NCI-H524 (cell line): Measurements from ENCODE around the gene DLGAP1.
"Not testable (repeated sequence)": the region's sequence is repeated elsewhere in the genome, so short reads cannot be mapped to it uniquely, and the experiment has no call there.

Experiments used
- DNase-seq, 2 experiments: peaks; one replicate each; lab custom pipeline; 2025; lab: John Stamatoyannopoulos, UW

DLGAP1 gene

DNA sequence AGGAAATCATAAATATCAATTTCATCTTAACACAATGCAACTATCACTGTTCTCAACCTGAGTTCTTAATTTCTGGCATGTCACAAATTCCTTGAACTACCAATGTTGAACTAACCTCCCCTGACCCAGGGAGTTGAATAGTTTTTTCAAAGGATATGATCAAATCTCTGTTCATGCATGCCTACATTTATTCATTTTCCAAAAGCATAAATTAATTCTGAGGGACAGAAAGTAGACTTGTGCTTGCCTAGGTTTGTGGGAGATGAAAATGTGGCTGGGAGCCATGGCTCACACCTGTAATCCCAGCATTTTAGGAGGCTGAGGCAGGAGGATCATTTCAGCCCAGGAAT, 829.4 kb downstream of the DLGAP1 start:
- no peak for DNase-seq

DNA sequence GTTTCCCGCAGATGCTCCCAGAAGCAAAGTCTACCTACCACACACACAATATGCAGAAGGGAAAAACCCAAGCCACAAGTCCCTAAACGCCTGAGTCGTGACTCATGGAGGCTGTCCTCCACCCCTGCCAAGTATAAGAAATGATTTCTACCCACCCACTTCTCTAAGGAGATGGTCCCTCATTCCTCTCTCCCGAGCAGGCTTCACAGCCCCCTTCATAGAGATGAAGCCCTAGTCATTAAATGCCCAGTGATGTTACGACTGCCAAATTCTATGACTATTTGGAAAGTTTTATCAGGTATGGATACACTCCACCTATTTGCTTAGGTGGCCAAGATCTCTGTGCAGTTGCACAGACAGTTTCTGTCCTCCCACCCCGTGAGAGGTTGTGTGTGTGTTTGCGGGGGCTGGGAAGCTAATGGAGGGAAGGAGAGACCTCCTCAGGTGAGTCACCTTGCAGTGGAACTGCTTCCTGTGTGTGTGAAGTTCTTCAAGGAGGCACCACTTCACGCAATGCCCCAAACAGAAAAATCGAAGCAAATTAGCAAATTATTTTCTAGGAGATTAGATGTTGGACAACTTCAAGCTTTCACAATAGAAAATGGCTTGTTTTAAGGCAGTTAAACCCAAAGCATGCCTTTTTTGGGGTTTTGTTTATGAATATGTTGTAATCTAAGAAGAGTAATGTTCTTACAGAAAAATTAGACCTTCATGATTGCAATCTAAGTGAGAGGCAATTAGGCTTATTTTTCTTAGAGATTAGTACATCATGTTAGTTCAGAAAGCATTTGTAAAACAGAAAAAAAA, 830.0 kb downstream of the DLGAP1 start:
- DNase-seq: no peak

DNA sequence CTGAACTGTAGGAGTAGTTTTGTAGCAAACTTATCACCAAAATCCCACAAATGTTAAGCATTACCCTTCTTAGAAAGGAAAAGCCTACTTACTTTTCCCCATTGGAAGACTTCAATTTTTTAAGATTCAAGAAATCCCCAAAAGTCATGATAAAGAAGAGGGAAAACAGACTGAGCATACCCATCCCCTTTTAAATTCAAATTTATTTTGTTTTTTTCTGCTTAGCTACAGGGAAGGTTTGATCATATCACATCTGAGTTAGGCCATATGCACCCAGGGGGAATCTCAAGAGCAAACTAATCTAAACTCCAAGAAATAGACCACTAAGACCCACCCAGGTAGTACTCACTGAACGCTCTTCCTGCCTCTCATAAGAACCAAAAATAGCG, 830.6 kb downstream of the DLGAP1 start:
- no peak for DNase-seq

DNA sequence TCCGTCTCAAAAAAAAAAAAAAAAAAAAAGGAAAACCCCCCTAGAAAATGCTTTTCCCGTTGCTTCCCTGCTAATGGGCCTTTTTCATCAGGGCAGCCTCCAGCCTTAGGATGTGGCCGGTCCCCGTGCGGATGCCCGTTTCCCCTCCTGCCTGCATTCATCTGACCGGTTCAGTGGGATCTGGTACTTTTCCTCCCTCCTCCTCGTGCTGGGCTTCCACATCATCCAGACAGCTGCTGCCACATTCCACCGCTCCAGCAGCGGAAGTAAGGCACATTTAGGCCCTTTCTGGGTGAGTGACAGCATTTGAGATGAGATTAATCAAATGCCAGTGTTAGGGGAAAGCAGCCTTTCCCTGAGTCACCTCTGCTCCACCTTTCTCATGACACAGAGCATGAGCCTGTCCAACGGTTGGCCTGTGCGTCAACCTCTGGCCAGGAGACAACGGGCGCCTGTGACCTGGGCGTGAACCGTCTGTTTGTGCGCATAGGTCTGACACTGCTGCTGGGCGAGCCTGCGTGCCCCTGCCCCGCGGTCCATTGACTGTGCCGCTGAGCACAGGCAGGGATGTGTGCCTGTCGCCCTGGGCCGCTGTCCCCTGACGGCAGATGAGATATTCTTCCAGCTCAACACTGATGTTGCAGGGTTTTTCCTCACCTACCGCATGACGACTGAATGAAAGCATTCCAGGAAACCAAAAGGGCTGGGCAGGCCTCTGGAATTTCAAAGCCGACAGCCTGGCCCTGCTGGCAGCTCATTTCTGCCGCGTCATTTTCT, 831.1 kb downstream of the DLGAP1 start:
- DNase-seq: no peak

DNA sequence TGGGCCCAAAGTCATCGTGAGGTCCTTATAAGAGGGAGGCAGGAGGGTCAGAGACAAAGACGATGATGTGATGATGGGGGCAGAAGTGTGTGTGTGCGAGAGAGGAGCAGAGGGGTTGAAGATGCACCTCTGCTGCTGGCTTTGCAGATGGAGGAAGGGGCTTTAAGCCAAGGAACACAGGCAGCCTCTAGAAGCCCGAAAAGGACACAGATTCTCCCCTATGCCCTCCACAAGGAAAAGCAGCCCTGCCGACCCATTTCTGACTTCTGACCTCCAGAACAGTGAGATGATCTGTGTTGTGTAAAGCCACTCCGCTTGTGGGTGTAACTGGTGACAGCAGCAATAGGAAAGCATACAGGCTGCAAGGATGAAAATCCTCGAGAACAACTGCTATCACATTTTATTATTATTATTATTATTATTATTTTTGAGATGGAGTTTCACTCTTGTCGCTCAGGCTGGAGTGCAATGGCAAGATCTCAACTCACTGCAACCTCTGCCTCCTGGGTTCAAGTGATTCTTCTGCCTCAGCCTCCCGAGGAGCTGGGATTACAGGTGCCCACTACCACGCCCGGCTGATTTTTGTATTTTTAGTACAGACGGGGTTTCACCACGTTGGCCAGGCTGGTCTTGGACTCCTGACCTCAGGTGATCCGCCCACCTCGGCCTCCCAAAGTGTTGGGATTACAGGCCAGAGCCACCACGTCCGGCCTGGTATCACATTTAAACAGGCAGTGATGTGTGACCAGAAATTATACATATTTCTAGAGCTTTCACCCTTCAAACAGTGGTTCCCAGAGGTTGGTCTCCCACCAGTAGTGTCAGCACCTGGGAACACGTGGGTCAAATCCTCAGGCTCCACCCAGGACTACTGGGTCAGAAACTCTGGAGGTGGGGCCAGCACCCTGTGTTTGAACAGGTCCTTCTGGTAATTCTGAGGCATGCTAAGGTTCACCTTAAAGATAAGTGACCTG, 834.7 kb downstream of the DLGAP1 start:
- DNase-seq: no peak

DNA sequence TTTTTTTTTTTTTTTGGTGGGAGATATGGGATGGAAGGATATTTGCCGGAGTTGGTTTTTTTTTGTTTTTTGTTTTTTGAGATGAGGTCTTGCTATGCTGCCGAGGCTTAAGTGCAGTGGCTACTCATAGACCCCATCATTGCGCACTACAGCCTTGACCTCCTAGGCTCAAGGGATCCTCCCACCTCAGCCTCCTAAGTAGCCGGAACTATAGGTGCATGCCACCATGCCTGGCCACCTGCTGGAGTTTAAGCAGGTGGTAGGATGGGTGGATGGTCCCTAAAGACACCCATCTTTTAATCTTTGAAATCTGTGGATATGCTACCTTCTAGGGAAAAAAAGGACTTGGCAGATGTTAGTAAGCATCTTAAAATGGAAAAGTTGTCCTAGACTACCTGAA, 835.4 kb downstream of the DLGAP1 start:
- DNase-seq: no peak

DNA sequence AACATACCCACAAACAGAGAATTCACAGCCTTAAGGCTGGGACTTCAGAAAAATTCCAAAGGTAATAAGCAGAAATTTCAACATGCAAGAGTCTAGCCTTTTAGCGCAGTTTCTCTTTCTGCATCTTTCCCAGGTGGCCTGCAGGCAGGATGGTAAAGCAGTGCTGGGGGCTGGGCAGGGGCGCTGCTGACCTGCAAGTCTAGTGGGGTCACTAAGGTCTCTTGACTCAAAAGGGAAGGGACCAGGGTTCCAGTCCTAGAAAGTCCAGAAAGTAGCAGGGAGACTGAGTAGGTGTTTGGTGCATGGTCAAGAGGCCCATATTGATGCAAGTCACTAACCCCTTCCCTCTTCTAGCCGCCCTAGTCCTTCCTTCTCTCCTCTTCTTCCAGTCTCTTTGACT, 835.9 kb downstream of the DLGAP1 start:
- DNase-seq: no peak

DNA sequence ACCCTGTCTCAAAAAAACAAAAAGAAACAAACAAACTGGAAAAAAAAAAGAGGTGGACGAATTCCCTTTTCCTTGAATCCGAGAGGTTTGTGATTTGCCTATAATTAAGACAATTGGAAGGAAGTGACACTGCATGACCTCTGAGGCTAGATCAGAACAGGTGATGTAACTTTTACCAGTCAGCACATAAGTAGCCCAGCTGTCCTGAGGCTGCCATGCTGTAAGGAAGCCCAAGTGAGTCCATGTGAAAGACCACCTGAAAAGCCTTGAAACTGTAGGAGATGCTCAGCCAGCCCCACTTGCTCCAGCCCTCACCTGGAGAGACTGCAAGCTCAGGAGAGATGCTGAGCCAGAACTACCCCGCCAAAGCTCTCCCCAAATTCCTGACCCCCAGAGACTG, 838.4 kb downstream of the DLGAP1 start:
- DNase-seq: no peak

DNA sequence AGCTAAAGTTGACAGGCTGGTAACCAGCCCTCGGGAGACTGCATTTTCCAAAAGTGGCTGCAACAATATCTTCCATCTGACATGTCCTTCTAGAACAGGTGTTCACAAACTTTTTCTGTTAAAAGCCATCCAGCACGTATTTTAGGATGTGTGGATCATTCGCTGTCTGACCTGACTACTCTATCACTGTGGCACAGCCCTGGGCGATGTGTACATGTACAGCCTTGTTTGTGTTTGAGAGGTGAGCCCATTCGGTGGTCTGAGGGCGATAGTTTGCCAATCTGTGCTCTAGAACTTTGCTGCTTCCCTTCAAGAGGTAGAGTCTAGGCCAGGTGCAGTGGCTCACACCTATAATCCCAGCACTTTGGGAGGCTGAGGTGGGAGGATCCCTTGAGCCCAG, 839.0 kb downstream of the DLGAP1 start:
- no peak for DNase-seq

DNA sequence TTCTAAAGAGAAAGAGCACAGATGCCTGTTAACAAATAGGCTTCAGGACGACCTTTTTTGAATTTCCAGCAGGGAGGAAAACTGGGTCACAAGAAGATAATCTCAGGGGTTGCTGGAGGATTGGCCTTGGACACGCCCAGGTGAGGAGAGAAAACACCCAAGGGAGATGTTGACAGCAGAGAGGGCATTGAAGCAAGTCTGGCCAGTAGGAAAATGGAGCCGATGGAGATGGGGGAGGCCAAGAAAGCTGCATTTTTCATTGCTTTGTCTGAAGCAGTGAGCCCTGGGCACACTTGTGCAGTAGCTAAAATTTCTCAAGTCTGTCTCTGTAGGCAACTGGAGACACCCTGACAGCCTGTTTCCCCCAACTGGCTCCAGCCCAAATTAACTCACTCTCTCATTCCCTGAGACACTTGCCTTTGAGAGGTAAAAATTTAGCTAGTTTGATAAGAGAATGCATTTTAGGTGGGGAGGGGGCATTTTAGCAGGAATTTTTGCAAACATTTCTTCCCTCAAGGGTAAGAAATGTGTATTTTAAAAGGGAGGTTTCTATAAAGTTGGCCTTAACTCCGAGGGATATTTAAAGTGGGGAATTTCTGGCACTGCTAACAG, 839.6 kb downstream of the DLGAP1 start:
- no peak for DNase-seq

DNA sequence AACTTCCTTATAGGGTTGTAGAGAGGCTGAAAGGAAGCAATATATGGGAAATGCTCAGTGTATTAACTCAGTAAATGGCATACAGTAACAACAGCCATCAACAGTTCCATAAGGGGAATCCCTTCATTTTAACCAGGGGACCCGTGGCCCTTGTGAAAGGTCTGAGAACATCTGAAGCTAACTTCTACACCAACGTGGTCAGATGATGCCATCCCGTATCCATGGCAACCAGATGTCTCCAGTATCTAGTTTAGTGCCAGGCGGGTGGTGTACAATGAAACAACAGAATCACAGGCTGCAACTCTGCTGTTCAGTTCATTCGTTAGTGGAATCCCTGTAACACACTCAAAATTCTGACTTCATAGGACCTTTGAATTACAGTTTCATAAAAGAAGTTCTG, 842.8 kb downstream of the DLGAP1 start:
- no peak for DNase-seq

DNA sequence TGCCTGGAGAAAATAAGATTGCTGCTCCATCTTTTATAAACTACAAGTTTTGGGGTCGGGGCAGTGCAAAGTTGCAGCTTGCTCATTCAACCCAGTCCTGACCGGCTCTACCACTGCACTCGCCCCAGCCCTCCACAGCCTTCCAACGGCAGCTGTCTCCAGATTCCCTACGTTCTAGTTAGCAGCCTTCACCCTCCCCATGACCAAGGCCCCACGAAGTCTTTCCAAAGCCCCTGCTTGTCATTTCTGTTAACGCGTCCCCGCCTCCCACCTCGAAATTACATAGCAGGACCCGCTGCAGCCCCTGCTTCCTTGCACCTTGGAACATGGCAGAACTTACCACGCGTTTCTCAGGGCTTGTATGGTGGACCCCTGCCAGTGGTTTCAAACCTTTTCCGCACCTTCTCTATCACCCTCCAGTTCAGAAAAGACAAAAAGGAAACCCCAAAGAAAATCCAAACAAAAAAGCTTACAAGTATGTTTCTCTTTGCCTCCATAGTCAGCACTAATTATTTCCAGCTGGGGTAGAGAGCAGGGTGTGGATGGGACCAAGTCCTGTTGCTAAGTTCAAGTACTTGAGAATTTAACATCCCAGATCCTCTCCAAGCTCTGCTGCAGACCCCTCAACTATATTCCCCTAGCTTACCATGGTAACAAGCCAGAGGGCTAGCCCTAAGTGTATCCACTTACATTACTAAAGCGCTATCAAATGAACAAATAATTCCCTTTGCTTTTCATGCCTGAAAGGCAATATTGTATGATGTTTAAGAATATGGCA, 843.6 kb downstream of the DLGAP1 start:
- DNase-seq: no peak

DNA sequence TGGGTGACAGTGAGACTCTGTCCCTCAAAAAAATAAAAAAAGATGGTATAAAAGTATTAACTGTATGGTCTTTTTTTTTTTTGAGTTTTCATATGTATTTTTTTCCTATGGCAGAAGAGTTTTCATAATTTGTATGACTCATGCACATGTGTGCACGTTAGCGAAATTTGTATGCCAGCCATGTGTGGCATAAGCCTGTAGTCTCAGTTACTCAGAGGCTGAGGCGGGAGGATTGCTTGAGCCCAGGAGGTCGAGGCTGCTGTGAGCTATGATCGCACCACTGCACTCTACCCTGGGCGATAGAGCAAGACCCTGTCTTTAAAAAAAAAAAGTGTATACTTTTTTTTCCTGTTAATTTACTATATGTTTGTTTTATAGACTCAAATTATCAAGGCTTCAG, 844.3 kb downstream of the DLGAP1 start:
- DNase-seq: no peak

DNA sequence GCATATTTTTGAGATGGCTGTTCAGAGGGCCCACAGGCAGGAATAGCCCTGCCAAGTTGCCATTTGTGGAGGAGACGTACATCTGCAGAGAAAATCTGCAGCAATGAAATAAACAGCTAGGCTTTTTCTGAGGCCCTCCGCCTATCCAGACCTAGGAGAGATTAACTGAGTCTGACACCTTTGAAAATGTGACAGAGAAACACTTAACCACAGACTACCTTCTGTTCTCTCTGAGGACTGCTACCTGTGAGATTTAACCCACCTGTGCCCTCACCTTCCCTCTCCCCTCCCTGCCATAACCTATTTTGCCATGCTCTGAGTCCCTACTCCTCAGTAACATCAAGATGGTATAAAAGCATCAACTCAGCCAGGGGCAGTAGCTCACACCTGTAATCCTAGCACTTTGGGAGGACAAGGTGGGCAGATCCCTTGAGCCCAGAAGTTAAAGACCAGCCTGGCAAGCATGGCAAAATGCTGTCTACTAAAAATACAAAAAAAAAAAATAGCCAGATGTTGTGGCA, 844.9 kb downstream of the DLGAP1 start:
- DNase-seq: no peak

DNA sequence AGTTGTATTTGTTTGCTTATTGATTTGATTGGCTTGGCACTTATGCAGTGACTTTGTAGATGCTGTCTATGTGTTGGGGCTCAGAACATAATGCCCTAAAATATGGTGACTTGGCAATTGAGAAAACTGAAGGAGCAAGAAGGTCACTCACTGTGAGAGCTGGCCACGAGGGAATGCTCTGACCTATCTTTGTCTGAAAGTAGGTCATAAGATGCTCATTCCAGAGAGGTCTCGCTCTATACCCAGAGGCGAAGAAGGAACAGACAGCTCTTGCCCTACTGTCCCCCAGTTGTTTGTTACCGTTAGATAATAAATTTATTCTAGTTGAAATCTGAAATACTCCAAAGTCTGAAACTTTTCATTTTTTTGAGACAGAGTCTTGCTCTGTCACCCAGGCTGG, 846.6 kb downstream of the DLGAP1 start:
- DNase-seq: no peak

DNA sequence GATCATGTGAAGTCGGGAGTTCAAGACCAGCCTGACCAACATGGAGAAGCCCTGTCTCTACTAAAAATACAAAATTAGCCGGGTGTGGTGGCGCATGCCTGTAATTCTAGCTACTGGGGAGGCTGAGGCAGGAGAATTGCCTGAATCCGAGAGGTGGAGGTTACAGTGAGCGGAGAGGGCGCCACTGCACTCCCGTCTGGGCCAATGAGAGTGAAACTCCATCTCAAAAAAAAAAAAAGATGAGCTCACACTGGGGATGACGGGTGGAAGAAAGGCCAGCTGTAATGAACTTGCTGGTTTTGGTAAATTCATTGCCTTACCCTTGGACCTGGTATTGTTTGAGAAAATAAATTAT, 847.0 kb downstream of the DLGAP1 start:
- not testable (repeated sequence) for DNase-seq

DNA sequence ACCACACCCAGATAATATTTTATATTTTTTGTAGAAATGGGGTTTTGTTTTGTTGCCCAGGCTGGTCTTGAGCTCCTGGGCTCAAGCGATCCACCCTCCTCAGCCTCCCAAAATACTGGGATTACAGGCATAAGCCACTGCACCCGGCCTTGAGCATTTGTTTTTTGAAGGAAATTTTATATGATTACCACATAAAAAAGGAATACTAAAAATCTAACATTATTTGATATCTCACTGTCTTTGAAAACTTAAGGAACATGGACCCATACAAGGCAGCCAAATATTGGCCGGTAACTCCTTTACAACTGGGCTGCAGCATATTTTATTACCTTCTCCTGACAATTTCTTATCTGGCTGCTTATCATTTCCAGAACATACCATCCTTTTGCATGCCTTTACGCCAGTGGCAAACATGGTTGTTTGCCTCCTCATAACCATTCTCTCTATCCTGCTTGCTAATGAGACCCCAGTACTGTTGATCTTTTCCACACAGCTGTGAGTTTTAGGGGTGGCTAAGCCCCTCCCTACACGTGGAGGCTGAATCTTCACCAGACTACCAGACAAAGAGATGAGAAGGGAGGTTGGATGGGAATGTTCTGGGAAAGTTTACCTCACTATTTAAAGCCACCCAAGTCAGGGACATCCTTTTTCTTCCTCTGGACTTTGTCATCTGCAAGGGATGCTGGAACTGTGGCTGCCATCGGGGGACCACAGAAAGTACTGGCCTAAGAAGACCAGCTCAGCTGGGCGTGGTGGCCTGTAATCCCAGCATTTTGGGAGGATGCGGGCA, 847.6 kb downstream of the DLGAP1 start:
- no peak for DNase-seq

DNA sequence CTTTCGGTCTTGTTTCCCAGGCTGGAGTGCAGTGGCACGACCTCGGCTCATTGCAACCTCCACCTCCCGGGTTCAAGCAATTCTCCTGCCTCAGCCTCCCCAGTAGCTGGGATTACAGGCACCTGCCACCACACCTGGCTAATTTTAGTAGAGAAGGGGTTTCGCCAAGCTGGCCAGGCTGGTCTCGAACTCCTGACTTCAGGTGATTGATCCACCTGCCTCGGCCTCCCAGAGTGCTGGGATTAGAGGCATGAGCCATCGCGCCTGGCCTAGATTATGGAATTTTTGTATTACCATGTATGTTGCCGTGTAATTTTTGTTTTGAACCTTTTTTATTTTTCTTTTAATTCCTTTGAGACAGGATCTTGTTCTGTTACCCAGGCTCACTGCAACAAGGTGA, 848.2 kb downstream of the DLGAP1 start:
- DNase-seq: not testable (repeated sequence)

DNA sequence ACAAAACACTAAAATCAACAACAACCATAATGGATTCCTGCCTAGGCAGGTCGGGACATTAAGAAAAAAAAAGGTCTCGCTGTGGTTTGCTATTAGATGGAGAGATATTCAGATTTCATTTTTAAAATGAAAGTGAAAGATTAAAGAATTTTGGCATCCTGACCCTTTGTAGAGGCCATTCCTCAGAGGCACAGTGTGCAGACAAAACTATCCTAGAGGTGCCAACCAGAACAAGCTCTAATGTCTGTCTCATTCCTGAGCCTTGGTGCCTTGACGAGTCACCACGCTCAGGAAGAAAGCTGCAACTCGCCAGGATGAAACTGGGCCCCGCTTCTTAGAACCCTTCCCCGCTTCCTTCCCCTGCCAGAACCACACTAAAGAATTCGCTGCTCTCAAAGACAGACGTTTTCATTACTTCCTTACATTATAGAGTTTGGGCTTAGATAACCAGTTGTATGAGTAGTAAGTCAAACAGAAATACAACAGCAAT, 849.1 kb downstream of the DLGAP1 start:
- no peak for DNase-seq

DNA sequence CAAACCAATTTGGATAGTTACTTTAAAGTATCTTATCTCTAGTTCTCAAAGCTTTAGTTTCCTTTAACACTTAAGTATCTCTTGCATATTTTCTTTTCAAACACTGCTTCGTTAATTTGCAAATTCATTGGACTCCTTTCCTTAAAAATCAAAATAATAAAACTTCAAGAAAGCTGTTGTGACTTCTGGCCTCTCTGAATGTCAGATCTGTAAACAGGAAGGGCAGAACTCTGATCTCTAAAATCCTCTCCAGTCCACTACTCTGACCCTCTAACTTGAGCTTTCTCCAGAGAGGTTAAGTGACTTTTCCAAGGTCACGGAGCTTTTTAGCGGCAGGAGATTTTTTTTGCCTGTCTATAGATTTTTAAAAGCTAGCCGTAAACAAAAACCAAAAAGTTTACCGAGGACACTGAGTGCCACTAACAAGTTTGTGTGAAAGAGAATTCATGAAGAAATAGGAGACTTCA, 849.6 kb downstream of the DLGAP1 start:
- no peak for DNase-seq
